Tracheal epithelial cell (primary cell): ENCODE results near the gene HS6ST3. TPM values are rescaled to one million over a fixed set of nuclear protein-coding genes. Genes with fewer than 3 reads are reported as not detected.

Source experiments
- total RNA-seq: library from RNA; depleted of rRNA; stranded (reverse); fragments of >200 nt; gene quantifications from 2 replicates; pipeline ENCODE4 v1.2.1, GENCODE V29; 2014

The HS6ST3 gene
- total RNA-seq: under 0.01 TPM in 1 of 2 replicates, not detected in the other

GRCh38 chr13:96089749-96090239, at the start of gene HS6ST3:
HS6ST3 (plus strand) TSS chr13:96090107.

GRCh38 chr13:96053003-96053703, 36.8 kb upstream of the HS6ST3 start, which contains the start of gene UGGT2:
UGGT2 (minus strand) TSS chr13:96053401; CDS start chr13:96053312, 89 bp downstream.

Other genes starting within 250 kb of the HS6ST3 start
- gene UGGT2, start 36.7 kb upstream of the HS6ST3 start, total RNA-seq: 26.6 and 30.4 TPM in 2 replicates